Measurements from ENCODE around the gene TRRAP. TPM values are rescaled to one million over a fixed set of nuclear protein-coding genes. Genes with fewer than 3 reads are reported as not detected.

Gene TRRAP
- total RNA-seq, 2 donors from 2014 or later: 21.1 to 25.2 TPM

- Histone ChIP-seq H3K36me3 (replicated peaks in 1 of 2; ENCODE audit: insufficient read depth in 1 of 2, low read depth in 2 of 2) (peaks cover 6 to 15% of the 10 kb centered on the region in 2 donors), H3K27ac (no peak overlapping the region), H3K27me3 (no peaks in the 10 kb centered on the region), H3K4me3 (no peak overlapping the region), H3K4me1 (no peaks in the 10 kb centered on the region), H3K9me3 (no peaks in the 10 kb centered on the region)
- intact Hi-C loops (cut with DNase I): no loop called here
- TF ChIP-seq, protein P1, sequence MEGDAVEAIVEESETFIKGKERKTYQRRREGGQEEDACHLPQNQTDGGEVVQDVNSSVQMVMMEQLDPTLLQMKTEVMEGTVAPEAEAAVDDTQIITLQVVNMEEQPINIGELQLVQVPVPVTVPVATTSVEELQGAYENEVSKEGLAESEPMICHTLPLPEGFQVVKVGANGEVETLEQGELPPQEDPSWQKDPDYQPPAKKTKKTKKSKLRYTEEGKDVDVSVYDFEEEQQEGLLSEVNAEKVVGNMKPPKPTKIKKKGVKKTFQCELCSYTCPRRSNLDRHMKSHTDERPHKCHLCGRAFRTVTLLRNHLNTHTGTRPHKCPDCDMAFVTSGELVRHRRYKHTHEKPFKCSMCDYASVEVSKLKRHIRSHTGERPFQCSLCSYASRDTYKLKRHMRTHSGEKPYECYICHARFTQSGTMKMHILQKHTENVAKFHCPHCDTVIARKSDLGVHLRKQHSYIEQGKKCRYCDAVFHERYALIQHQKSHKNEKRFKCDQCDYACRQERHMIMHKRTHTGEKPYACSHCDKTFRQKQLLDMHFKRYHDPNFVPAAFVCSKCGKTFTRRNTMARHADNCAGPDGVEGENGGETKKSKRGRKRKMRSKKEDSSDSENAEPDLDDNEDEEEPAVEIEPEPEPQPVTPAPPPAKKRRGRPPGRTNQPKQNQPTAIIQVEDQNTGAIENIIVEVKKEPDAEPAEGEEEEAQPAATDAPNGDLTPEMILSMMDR (IDR thresholded peaks at IDR 0.05): no peak
- no peak for TF ChIP-seq POLR2A (IDR thresholded peaks at IDR 0.05)
- WGBS, 2 donors: 93 to 94% methylated on average over 15 to 20 of the region's 20 CpGs
- DNase-seq: peak in 1 of 4 donors; percentile 6
- no peak for ATAC-seq
These were observed 122.0 kb downstream of the TRRAP start for GRCh38 chr7:99000196-99000903.

GRCh38 chr7:99000904-99001465, 122.7 kb downstream of the TRRAP start:
- H3K27me3 ChIP-seq: no peaks in the 10 kb centered on the region
- 89 to 98% methylated on average over 14 of the region's 14 CpGs for WGBS, 2 donors
- intact Hi-C loops (cut with DNase I): no loop called here
- no peaks in the 10 kb centered on the region for H3K9me3 ChIP-seq
- H3K27ac ChIP-seq: no peak overlapping the region
- no peaks in the 10 kb centered on the region for H3K4me1 ChIP-seq
- TF ChIP-seq, protein P1 (IDR thresholded peaks at IDR 0.05): no peak
- no peak for TF ChIP-seq POLR2A (IDR thresholded peaks at IDR 0.05)
- H3K36me3 ChIP-seq (replicated peaks in 1 of 2; ENCODE audit: insufficient read depth in 1 of 2, low read depth in 2 of 2): peaks cover 9 to 15% of the 10 kb centered on the region in 2 donors
- no peak for ATAC-seq
- no peak for DNase-seq
- H3K4me3 ChIP-seq: no peak overlapping the region

GRCh38 chr7:99001482-99002147, 123.3 kb downstream of the TRRAP start:
- ATAC-seq: no peak
- intact Hi-C loops (cut with DNase I): no loop called here
- DNase-seq: peak in 1 of 4 donors; percentile 3
- no peaks in the 10 kb centered on the region for H3K4me1 ChIP-seq
- TF ChIP-seq, protein P1 (IDR thresholded peaks at IDR 0.05): no peak
- no peak for TF ChIP-seq POLR2A (IDR thresholded peaks at IDR 0.05)
- H3K27me3 ChIP-seq: no peaks in the 10 kb centered on the region
- H3K27ac ChIP-seq: no peak overlapping the region
- 75 to 84% methylated on average over 10 of the region's 10 CpGs for WGBS, 2 donors
- H3K36me3 ChIP-seq (replicated peaks in 1 of 2; ENCODE audit: insufficient read depth in 1 of 2, low read depth in 2 of 2): peaks cover 9 to 14% of the 10 kb centered on the region in 2 donors
- H3K9me3 ChIP-seq: no peaks in the 10 kb centered on the region
- H3K4me3 ChIP-seq: no peak overlapping the region

GRCh38 chr7:99002148-99002826, 124.0 kb downstream of the TRRAP start:
- TF ChIP-seq POLR2A (IDR thresholded peaks at IDR 0.05): no peak
- TF ChIP-seq, protein P1 (IDR thresholded peaks at IDR 0.05): no peak
- Histone ChIP-seq H3K4me3 (no peak overlapping the region), H3K9me3 (no peaks in the 10 kb centered on the region), H3K27me3 (no peaks in the 10 kb centered on the region), H3K27ac (no peak overlapping the region), H3K36me3 (replicated peaks in 1 of 2; ENCODE audit: insufficient read depth in 1 of 2, low read depth in 2 of 2) (peaks cover 9 to 19% of the 10 kb centered on the region in 2 donors), H3K4me1 (no peaks in the 10 kb centered on the region)
- no peak for ATAC-seq
- 73 to 85% methylated on average over 12 of the region's 12 CpGs for WGBS, 2 donors
- peak in 1 of 4 donors; percentile 6 for DNase-seq
- intact Hi-C loops (cut with DNase I): no loop called here

All from body of pancreas (tissue), 4 donors.